B cell (primary cell): ENCODE results near the gene MBNL1. TPM values are rescaled to one million over a fixed set of nuclear protein-coding genes. Genes with fewer than 3 reads are reported as not detected.
A peak's percentile ranks its signal among the peaks of the same experiment; 100 is the strongest.

Experiments used
- ATAC-seq: fragments of 200-7000 bp; cut with Tn5 transposase; one replicate; pipeline ENCODE4 v1.10.0; 2021; ENCODE audit warnings: low read depth, mild to moderate bottlenecking, moderate number of reproducible peaks, moderate library complexity
- CTCF ChIA-PET: fragments of 350-600 bp; sonication (Branson Sonifier 250); formaldehyde crosslinking; loops from one replicate; lab custom pipeline; 2021; ENCODE audit warnings: antibody characterized with exemption, inconsistent platforms; lab: Charles Lee
- POLR2A ChIA-PET: fragments of 350-600 bp; sonication (Branson Sonifier 250); formaldehyde crosslinking; loops from one replicate; lab custom pipeline; 2021; ENCODE audit warnings: antibody characterized with exemption; lab: Charles Lee
- DNase-seq: peaks from one replicate; pipeline ENCODE4 v3.0.0; 2013
- H2AFZ ChIP-seq: 2 replicates; pipeline ENCODE4 v1.6.1; 2012; ENCODE audit warnings: mild to moderate bottlenecking, low read depth, low read length; ENCODE audit not compliant: insufficient read depth, poor library complexity, severe bottlenecking
- H3K27ac ChIP-seq, 2 donors: 1 replicate in 1 of 2; 2 replicates in 1 of 2; pipeline ENCODE4 v1.5.1; 2012 to 2013; ENCODE audit warnings: low read length in 2 of 2, mild to moderate bottlenecking in 2 of 2, moderate library complexity in 1 of 2
- H3K27me3 ChIP-seq, 4 experiments: fragments of 200-600 bp in 1 of 4; sonication (generic) in 1 of 4; replicated peaks in 1 of 4; 1 replicate in 2 of 4; 2 replicates in 2 of 4; pipeline versions ENCODE4 v1.6.1 to v1.7.0; 2013 to 2016; ENCODE audit warnings: low read length in 3 of 4, mild to moderate bottlenecking in 2 of 4, mixed read lengths in 1 of 4, moderate library complexity in 1 of 4; ENCODE audit not compliant: insufficient read depth in 4 of 4, control insufficient read depth in 3 of 4; ENCODE audit errors: control extremely low read depth in 1 of 4
- H3K36me3 ChIP-seq, 2 experiments: replicated peaks in 1 of 2; 1 replicate in 1 of 2; 2 replicates in 1 of 2; pipeline versions ENCODE4 v1.6.1 to v1.7.1; 2013; ENCODE audit warnings: low read length in 1 of 2; ENCODE audit not compliant: insufficient read depth in 2 of 2, control insufficient read depth in 1 of 2; ENCODE audit errors: control extremely low read depth in 1 of 2, extremely low read depth in 1 of 2
- H3K4me1 ChIP-seq, 2 donors: fragments of 200-600 bp in 1 of 2; sonication (generic) in 1 of 2; 1 replicate in 1 of 2; 2 replicates in 1 of 2; pipeline versions ENCODE4 v1.5.1 to v1.6.1; 2013 to 2017; ENCODE audit warnings: low read length in 2 of 2; ENCODE audit not compliant: control insufficient read depth in 2 of 2, insufficient read depth in 2 of 2
- H3K4me2 ChIP-seq: replicated peaks from 2 replicates; pipeline ENCODE3; 2012; ENCODE audit warnings: mild to moderate bottlenecking, low read depth, low read length; ENCODE audit not compliant: poor library complexity, severe bottlenecking
- H3K4me3 ChIP-seq, 5 experiments: fragments of 200-600 bp in 1 of 5; sonication (generic) in 1 of 5; 1 replicate in 3 of 5; 2 replicates in 2 of 5; pipeline versions ENCODE4 v1.5.1 to v1.7.0; 2011 to 2016; ENCODE audit warnings: low read length in 4 of 5, mild to moderate bottlenecking in 4 of 5, low read depth in 2 of 5, control low read depth in 1 of 5, moderate library complexity in 1 of 5; ENCODE audit not compliant: insufficient read depth in 1 of 5; ENCODE audit errors: control extremely low read depth in 1 of 5, extremely low read depth in 1 of 5
- H3K79me2 ChIP-seq: fragments of 200-600 bp; sonication (generic); one replicate; pipeline ENCODE4 v1.6.0; 2016; ENCODE audit warnings: low read length; ENCODE audit not compliant: control insufficient read depth, insufficient read depth
- H3K9ac ChIP-seq: fragments of 200-600 bp; sonication (generic); 2 replicates; pipeline ENCODE4 v1.6.1; 2017; ENCODE audit warnings: mild to moderate bottlenecking, low read length, moderate library complexity
- H3K9me3 ChIP-seq, 3 donors: one replicate each; pipeline versions ENCODE4 v1.6.1 to v1.7.1; 2013; ENCODE audit warnings: low read length in 2 of 3; ENCODE audit not compliant: control insufficient read depth in 2 of 3, insufficient read depth in 1 of 3; ENCODE audit errors: control extremely low read depth in 1 of 3
- H4K20me1 ChIP-seq: 2 replicates; pipeline ENCODE4 v1.6.0; 2012; ENCODE audit warnings: mild to moderate bottlenecking, low read length; ENCODE audit not compliant: insufficient read depth, control insufficient read depth, poor library complexity, severe bottlenecking
- H3K27ac Mint-ChIP-seq: one replicate; pipeline ENCODE4 v1.8.0; 2021; ENCODE audit warnings: mixed read lengths
- H3K27me3 Mint-ChIP-seq: one replicate; pipeline ENCODE4 v1.8.0; 2021; ENCODE audit warnings: mixed read lengths
- H3K4me1 Mint-ChIP-seq: one replicate; pipeline ENCODE4 v1.8.0; 2021; ENCODE audit warnings: mixed read lengths
- H3K4me3 Mint-ChIP-seq: one replicate; pipeline ENCODE4 v1.8.0; 2021; ENCODE audit warnings: mixed read lengths
- H3K9me3 Mint-ChIP-seq: one replicate; pipeline ENCODE4 v1.8.0; 2022; ENCODE audit warnings: mixed read lengths; ENCODE audit not compliant: insufficient read depth
- EZH2 ChIP-seq: IDR thresholded peaks from 2 replicates; pipeline ENCODE4 v1.6.1; 2012; ENCODE audit warnings: borderline replicate concordance, low read depth, mild to moderate bottlenecking, moderate library complexity, low read length; ENCODE audit not compliant: insufficient read depth, poor library complexity, severe bottlenecking
- WGBS: methylation state at CpG from one replicate; pipeline ENCODE4 v1.1.5; 2013; ENCODE audit warnings: missing lambda C conversion rate; ENCODE audit not compliant: insufficient coverage; 5-methylcytosine and 5-hydroxymethylcytosine counted together
- intact Hi-C: fragments of 100-400 bp; cut with micrococcal nuclease; formaldehyde crosslinking; loops from one replicate; pipeline ENCODE4 v1.10.0; 2022
- polyA plus RNA-seq: library from polyadenylated mRNA; depleted of rRNA; stranded (reverse); fragments of >200 nt; gene quantifications from 2 replicates; pipeline ENCODE4 v1.2.3, GENCODE V29; 2012
- total RNA-seq, 2 donors: library from RNA; stranded (reverse); fragments of 120-200 nt in 1 of 2; gene quantifications; 1 replicate in 1 of 2; 2 replicates in 1 of 2; pipeline versions ENCODE4 v1.2.3 to v1.2.4, GENCODE V29; 2013 to 2022
- TF ChIP-seq, protein P1 (sequence below): fragments of 200-600 bp; IDR thresholded peaks from one replicate; pipeline ENCODE4 v1.8.0; 2022; ENCODE audit warnings: antibody characterized with exemption, mild to moderate bottlenecking

MBNL1 gene
- total and polyA plus RNA-seq, 2 donors (not counting 1 experiment from before 2014, with no cell fraction given): 195 to 505 TPM

DNA sequence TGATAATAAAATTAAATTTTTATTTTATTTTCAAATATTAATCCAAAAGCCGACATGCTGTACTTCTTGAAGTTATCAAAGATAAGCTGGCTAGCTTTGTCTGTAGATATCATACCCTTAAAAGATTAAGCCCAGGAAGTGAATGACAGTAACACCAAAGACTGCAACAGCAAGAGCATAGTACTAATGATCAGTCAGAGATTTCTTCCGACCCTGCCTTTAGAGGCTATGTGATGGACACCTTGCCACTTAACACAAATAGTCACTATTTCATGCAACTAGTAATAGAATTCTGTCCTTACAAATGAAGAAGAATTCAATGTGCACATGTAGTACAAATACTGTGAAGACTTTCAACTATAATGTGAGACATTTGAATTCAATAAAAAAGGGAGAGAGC lies 9.3 kb upstream of the MBNL1 start:
- Histone ChIP-seq H3K4me3 (no peak overlapping the region), H3K9ac (no peak overlapping the region), H3K36me3 (no peaks in the 10 kb centered on the region), H3K9me3 (no peaks in the 10 kb centered on the region), H3K4me1 (peaks cover 54 to 65% of the 10 kb centered on the region in 2 donors), H3K4me2 (no peak overlapping the region), H4K20me1 (peaks cover 3% of the 10 kb centered on the region), H3K79me2 (peaks cover 89% of the 10 kb centered on the region), H3K27ac (no peak overlapping the region), H3K27me3 (no peaks in the 10 kb centered on the region), H2AFZ (no peak overlapping the region)
- Mint-ChIP-seq H3K9me3 (no peaks in the 10 kb centered on the region), H3K4me3 (peak overlapping the region; percentile 4), H3K27ac (peak overlapping the region; percentile 66), H3K4me1 (peaks cover 69% of the 10 kb centered on the region), H3K27me3 (no peaks in the 10 kb centered on the region)
- POLR2A ChIA-PET: interaction anchor here (3.7 kb wide), 1 partner anchor 9 kb away, joined by 40 read pairs; the partner anchor contains the start of gene MBNL1
- ATAC-seq: no peak
- CTCF ChIA-PET: interaction anchor here (2.7 to 2.8 kb wide), 2 partner anchors 9 to 76 kb away, joined by 11 read pairs; partner anchors contain the start of gene MBNL1
- 83% methylated on average over 1 of the region's 2 CpGs for WGBS
- TF ChIP-seq, protein P1, sequence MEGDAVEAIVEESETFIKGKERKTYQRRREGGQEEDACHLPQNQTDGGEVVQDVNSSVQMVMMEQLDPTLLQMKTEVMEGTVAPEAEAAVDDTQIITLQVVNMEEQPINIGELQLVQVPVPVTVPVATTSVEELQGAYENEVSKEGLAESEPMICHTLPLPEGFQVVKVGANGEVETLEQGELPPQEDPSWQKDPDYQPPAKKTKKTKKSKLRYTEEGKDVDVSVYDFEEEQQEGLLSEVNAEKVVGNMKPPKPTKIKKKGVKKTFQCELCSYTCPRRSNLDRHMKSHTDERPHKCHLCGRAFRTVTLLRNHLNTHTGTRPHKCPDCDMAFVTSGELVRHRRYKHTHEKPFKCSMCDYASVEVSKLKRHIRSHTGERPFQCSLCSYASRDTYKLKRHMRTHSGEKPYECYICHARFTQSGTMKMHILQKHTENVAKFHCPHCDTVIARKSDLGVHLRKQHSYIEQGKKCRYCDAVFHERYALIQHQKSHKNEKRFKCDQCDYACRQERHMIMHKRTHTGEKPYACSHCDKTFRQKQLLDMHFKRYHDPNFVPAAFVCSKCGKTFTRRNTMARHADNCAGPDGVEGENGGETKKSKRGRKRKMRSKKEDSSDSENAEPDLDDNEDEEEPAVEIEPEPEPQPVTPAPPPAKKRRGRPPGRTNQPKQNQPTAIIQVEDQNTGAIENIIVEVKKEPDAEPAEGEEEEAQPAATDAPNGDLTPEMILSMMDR: no peak
- no peak for TF ChIP-seq EZH2
- DNase-seq: no peak
- intact Hi-C loops: no loop called here

DNA sequence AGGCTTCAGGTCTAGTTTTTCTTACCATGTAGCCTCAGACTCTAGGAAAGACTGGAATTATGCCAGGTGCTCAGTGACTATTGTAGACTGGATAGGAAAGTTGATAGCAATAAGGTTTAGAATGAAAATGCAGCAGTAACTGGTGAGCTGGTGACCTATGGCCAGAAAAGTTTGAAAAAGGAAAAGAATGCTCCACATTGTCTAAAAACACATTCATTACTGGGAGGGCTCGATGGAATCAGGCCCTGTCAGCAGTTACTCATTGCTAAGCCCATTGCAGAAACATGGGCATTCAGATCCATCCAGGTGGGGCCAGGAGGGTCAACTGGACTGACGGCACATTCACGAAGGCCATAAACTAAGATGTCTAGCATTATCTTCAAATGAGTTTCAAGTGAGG lies 8.7 kb upstream of the MBNL1 start:
- Mint-ChIP-seq H3K9me3 (no peaks in the 10 kb centered on the region), H3K27ac (no peak overlapping the region), H3K27me3 (no peaks in the 10 kb centered on the region), H3K4me1 (peaks cover 66% of the 10 kb centered on the region), H3K4me3 (no peak overlapping the region)
- CTCF ChIA-PET: interaction anchor here (2.5 to 2.7 kb wide), 2 partner anchors 8 to 76 kb away, joined by 8 to 11 read pairs; partner anchors contain the start of gene MBNL1
- DNase-seq (no peak), ATAC-seq (no peak)
- no peak for TF ChIP-seq EZH2
- TF ChIP-seq, protein P1: no peak
- H3K36me3 ChIP-seq: no peaks in the 10 kb centered on the region
- peaks cover 3% of the 10 kb centered on the region for H4K20me1 ChIP-seq
- no peaks in the 10 kb centered on the region for H3K27me3 ChIP-seq
- no peak overlapping the region for H3K4me3 ChIP-seq
- H3K4me1 ChIP-seq: peaks cover 49 to 61% of the 10 kb centered on the region in 2 donors
- H3K9ac ChIP-seq: no peak overlapping the region
- WGBS: 100% methylated on average over 1 of the region's 3 CpGs
- peaks cover 88% of the 10 kb centered on the region for H3K79me2 ChIP-seq
- no peak overlapping the region for H2AFZ ChIP-seq
- H3K4me2 ChIP-seq: no peak overlapping the region
- H3K27ac ChIP-seq: no peak overlapping the region
- intact Hi-C loops: no loop called here
- H3K9me3 ChIP-seq: no peaks in the 10 kb centered on the region
- POLR2A ChIA-PET: interaction anchor here (3.7 kb wide), 1 partner anchor 9 kb away, joined by 40 read pairs; the partner anchor contains the start of gene MBNL1
